ENCODE measurements around the gene ANKH. TPM values are rescaled to one million over a fixed set of nuclear protein-coding genes. Genes with fewer than 3 reads are reported as not detected.

Gene ANKH
- polyA plus RNA-seq, 1 donor from 2014 or later = 9.9 TPM

DNA sequence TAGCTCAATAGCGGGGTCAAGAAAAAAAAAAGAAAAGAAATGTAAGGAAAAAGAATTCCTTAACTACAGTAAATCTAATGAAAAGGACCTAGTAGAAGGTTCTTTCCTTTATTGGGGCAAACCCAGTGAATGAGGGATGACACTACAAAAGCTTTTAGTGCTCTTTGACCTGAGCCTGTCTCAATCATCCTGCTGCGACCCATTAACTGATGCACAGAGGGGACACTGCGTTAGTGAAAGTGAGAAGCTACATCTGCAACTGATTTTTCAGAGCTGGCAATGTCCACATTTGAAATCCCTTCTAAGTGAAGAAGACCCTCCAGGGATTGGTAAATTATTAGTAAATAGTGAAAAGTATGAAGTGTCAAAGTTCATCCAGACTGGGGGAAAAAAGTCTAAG lies 106.0 kb downstream of the ANKH start:
- H3K27ac ChIP-seq (ENCODE audit: low read length) = no peak overlapping the region
- H3K9me2 ChIP-seq (ENCODE audit: insufficient read depth, low read length) = no peaks in the 10 kb centered on the region
- no peak overlapping the region for H3K9ac ChIP-seq (ENCODE audit: low read length)
- H4K20me1 ChIP-seq (ENCODE audit: insufficient read depth) = no peaks in the 10 kb centered on the region
- H3K27me3 ChIP-seq (ENCODE audit: insufficient read depth, low read depth, low read length) = no peaks in the 10 kb centered on the region
- TF ChIP-seq CTCF (IDR thresholded peaks at IDR 0.05; ENCODE audit: poor library complexity, severe bottlenecking) = no peak
- TF ChIP-seq EP300 (conservative IDR thresholded peaks at IDR 0.05; ENCODE audit: poor library complexity, severe bottlenecking) = no peak
- no peak for TF ChIP-seq EZH2 (IDR thresholded peaks at IDR 0.05; ENCODE audit: borderline replicate concordance, insufficient read depth, low read length, poor library complexity, severe bottlenecking)
- no peak for TF ChIP-seq POLR2AphosphoS5 (IDR thresholded peaks at IDR 0.05)
- TF ChIP-seq MXI1 (conservative IDR thresholded peaks at IDR 0.05; ENCODE audit: poor library complexity, severe bottlenecking) = no peak
- no peak for TF ChIP-seq SMC3 (conservative IDR thresholded peaks at IDR 0.05; ENCODE audit: poor library complexity)
- H3K36me3 ChIP-seq (ENCODE audit: insufficient read depth, low read length) = no peaks in the 10 kb centered on the region
- H3K79me2 ChIP-seq (replicated peaks; ENCODE audit: insufficient read depth, low read length) = no peaks in the 10 kb centered on the region
- no peak overlapping the region for H3K4me2 ChIP-seq (ENCODE audit: low read length)
- H2AFZ ChIP-seq (ENCODE audit: low read depth, low read length) = no peak overlapping the region
- no peaks in the 10 kb centered on the region for H3F3A ChIP-seq (ENCODE audit: insufficient read depth, low read length, poor library complexity, severe bottlenecking)
- H3K9me3 ChIP-seq (ENCODE audit: low read length) = no peaks in the 10 kb centered on the region
- no peak overlapping the region for H3K4me3 ChIP-seq (ENCODE audit: low read length)

DNA sequence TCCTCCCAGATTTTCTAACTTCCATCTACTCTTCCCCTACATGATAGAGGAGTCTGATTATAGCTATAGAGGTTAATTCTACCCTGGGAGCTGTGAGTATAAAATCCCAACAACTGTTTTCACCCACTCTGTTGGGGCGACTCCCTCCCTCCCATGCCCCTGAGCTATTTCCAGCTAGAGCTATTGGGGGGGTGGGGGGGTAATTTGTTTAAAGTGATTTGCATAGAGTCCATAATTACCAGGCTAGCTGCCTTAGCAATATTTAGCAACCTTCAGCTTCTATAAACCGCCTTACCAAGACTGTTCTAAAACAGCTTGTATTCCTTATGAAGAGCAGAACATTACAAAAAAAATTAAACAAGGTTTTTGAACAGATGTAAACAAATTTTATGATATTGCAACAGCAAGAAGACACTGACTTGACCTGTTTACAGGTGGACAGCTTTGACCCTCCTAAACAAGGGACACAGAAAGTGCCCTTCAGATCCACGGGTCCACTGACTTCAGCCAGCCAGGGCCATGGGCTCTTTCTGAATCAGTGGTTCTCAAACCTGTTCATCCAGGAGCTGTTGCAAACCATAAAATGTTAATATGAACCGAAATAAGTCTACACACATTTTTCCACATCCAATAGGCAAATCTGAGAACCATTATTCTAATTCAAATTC lies 108.9 kb downstream of the ANKH start:
- no peaks in the 10 kb centered on the region for H3K79me2 ChIP-seq (replicated peaks; ENCODE audit: insufficient read depth, low read length)
- no peak overlapping the region for H3K4me3 ChIP-seq (ENCODE audit: low read length)
- H3K9me2 ChIP-seq (ENCODE audit: insufficient read depth, low read length) = no peaks in the 10 kb centered on the region
- H3K4me2 ChIP-seq (ENCODE audit: low read length) = no peak overlapping the region
- no peaks in the 10 kb centered on the region for H3F3A ChIP-seq (ENCODE audit: insufficient read depth, low read length, poor library complexity, severe bottlenecking)
- H3K36me3 ChIP-seq (ENCODE audit: insufficient read depth, low read length) = no peaks in the 10 kb centered on the region
- H3K9me3 ChIP-seq (ENCODE audit: low read length) = no peaks in the 10 kb centered on the region
- TF ChIP-seq, protein P1, sequence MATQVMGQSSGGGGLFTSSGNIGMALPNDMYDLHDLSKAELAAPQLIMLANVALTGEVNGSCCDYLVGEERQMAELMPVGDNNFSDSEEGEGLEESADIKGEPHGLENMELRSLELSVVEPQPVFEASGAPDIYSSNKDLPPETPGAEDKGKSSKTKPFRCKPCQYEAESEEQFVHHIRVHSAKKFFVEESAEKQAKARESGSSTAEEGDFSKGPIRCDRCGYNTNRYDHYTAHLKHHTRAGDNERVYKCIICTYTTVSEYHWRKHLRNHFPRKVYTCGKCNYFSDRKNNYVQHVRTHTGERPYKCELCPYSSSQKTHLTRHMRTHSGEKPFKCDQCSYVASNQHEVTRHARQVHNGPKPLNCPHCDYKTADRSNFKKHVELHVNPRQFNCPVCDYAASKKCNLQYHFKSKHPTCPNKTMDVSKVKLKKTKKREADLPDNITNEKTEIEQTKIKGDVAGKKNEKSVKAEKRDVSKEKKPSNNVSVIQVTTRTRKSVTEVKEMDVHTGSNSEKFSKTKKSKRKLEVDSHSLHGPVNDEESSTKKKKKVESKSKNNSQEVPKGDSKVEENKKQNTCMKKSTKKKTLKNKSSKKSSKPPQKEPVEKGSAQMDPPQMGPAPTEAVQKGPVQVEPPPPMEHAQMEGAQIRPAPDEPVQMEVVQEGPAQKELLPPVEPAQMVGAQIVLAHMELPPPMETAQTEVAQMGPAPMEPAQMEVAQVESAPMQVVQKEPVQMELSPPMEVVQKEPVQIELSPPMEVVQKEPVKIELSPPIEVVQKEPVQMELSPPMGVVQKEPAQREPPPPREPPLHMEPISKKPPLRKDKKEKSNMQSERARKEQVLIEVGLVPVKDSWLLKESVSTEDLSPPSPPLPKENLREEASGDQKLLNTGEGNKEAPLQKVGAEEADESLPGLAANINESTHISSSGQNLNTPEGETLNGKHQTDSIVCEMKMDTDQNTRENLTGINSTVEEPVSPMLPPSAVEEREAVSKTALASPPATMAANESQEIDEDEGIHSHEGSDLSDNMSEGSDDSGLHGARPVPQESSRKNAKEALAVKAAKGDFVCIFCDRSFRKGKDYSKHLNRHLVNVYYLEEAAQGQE (IDR thresholded peaks at IDR 0.05; ENCODE audit: borderline replicate concordance) = no peak
- TF ChIP-seq TAF1 (IDR thresholded peaks at IDR 0.05; ENCODE audit: low read depth) (no peak), CTCF (IDR thresholded peaks at IDR 0.05; ENCODE audit: poor library complexity, severe bottlenecking) (no peak), POLR2AphosphoS5 (IDR thresholded peaks at IDR 0.05) (no peak), SMC3 (conservative IDR thresholded peaks at IDR 0.05; ENCODE audit: poor library complexity) (no peak), MXI1 (conservative IDR thresholded peaks at IDR 0.05; ENCODE audit: poor library complexity, severe bottlenecking) (no peak), EP300 (conservative IDR thresholded peaks at IDR 0.05; ENCODE audit: poor library complexity, severe bottlenecking) (no peak), RAD21 (conservative IDR thresholded peaks at IDR 0.05) (no peak), EZH2 (IDR thresholded peaks at IDR 0.05; ENCODE audit: borderline replicate concordance, insufficient read depth, low read length, poor library complexity, severe bottlenecking) (no peak)
- H3K9ac ChIP-seq (ENCODE audit: low read length) = no peak overlapping the region
- H3K27me3 ChIP-seq (ENCODE audit: insufficient read depth, low read depth, low read length) = no peaks in the 10 kb centered on the region
- no peak overlapping the region for H2AFZ ChIP-seq (ENCODE audit: low read depth, low read length)
- no peak overlapping the region for H3K27ac ChIP-seq (ENCODE audit: low read length)
- H4K20me1 ChIP-seq (ENCODE audit: insufficient read depth) = no peaks in the 10 kb centered on the region

Data from neural cell (in vitro differentiated cells).